CMK (cell line): ENCODE data around the gene SGPP1.
A peak's percentile ranks its signal among the peaks of the same experiment; 100 is the strongest.
"Not testable (repeated sequence)": the region's sequence is repeated elsewhere in the genome, so short reads cannot be mapped to it uniquely, and the experiment has no call there.

Experiments
- DNase-seq: peaks from one replicate; pipeline ENCODE4 v3.0.0-alpha.2; 2010; ENCODE audit warnings: low read depth

Gene SGPP1

DNA sequence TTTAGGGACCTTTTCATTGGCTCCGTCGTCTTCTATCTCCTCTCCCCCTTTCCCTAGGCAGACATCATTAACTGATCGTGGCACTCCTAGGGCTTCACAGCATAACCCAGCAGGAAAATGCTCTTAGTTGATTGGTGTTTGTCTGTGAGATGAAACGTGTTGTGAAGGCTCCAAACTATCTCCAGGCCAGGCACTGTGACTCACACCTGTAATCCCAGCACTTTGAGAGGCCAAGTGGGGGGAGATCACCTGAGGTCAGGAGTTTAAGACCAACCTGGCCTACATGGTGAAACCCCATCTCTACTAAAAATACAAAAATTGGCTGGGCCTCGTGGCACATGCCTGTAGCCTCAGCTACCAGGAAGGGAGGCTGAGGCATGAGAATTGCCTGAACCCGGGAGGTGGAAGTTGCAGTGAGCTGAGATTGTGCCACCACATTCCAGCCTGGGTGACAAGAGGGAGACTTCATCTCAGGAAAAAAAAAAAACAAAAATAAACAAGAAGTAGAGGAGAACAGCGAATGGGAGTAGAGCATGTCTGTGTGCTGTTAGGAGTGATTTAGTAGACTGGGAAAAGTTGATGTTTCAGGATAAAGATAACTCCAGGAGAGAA, 53.9 kb downstream of the SGPP1 start:
- no peak for DNase-seq

DNA sequence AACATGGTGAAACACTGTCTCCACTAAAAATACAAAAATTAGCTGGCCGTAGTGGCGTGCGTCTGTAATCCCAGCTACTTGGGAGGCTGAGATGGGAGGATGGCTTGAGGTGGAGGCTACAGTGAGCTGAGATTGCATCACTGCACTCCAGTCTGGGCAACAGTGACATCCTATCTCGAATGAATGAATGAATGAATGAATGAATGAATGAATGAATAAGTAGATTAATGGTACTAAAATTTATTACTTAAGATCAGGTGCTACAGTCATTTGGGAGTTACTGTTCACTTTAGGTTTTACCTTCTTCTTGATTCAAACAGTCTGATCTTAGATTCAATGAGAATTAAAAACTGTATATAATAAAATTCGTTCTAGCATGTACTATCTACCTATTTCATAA, 54.6 kb downstream of the SGPP1 start:
- no peak for DNase-seq

DNA sequence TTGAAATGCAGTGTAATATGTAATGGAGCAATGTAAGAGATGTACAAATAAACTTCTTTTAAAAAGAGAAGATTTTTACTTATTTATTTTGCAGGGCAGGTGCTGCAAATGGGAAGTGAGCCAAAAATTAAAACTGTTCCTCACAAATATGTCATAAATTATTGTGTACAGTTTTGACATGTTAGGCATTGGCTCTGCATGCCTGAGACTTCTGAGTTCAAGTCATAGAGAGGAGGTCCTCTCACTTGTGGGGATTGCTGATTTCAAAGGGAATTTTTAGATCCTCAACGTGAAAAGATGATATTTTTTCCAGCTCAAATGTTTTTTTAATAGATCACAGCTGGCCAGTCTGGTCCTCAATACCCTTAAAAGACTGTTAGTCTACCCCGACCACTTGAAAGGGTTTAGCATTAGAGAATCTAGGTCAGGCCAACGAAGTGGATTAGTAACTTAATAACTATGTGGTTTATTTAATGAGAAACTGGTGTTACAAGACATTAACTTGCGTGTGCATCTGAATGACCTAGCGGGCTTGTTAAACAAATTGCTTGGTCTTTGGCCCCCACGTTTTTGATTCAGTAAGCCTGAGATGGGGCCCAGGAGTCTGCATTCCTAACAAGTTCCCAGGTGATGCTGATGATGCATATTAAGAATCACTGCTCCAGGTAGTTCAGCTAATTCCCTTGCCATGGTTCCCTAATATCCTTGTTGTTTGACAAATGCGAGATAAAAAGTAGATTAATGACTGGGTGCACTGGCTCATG, 55.3 kb downstream of the SGPP1 start:
- DNase-seq = no peak

DNA sequence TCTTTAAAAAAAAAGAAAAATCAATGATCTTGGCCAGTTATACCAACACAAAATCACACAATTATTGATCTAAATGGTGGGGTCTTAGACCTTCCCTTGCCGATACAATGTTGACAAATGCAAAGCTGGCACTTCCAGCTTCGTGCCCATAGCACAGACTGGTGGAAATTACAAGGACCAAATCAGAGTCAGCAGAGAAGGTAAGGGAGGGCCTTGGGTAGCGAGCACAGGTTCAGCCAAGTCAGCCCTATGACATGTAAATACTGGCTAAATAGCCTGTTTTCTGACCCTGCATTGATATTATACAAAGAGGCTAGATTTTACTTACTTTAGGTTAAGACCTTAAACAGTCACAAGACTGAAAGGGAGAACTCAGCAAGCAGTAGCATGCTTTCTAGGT, 55.9 kb downstream of the SGPP1 start:
- DNase-seq = no peak

DNA sequence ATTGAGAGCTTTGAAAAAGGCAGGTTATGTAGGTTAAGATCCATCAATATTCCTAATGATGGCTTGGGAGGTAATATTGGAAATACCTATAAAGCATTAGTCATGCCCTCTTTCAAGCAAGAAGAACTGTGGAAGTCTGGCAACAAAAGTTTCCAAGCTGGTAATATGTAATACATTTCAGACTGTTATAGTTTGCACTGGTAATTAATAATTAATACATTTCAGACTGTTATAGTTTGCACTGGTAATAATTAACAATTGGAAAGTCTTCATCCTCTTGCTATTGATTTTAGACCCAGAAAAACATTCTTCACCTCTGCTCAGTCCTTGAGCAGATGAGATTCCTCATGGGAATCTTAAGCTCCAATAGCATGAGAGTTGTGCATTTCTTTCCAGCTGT, 57.2 kb downstream of the SGPP1 start:
- DNase-seq = no peak

DNA sequence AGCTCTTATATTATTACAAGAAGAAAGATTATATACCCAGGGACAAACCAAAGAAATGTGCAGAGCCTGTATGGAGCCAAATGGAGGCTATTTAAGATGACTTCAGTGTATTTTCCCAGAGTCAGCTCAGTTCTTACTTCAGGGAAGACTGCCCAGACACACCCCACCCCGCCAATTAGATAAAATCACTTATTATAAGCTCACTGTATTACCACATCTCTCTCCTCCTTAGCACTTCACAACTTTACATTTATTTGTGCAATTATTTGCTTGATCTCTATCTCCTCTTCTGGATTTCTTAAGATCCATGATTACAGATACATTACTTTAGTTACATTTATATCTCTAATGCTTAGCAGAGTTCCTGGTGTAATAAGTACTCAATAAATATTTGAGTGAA, 61.5 kb downstream of the SGPP1 start:
- DNase-seq = no peak

DNA sequence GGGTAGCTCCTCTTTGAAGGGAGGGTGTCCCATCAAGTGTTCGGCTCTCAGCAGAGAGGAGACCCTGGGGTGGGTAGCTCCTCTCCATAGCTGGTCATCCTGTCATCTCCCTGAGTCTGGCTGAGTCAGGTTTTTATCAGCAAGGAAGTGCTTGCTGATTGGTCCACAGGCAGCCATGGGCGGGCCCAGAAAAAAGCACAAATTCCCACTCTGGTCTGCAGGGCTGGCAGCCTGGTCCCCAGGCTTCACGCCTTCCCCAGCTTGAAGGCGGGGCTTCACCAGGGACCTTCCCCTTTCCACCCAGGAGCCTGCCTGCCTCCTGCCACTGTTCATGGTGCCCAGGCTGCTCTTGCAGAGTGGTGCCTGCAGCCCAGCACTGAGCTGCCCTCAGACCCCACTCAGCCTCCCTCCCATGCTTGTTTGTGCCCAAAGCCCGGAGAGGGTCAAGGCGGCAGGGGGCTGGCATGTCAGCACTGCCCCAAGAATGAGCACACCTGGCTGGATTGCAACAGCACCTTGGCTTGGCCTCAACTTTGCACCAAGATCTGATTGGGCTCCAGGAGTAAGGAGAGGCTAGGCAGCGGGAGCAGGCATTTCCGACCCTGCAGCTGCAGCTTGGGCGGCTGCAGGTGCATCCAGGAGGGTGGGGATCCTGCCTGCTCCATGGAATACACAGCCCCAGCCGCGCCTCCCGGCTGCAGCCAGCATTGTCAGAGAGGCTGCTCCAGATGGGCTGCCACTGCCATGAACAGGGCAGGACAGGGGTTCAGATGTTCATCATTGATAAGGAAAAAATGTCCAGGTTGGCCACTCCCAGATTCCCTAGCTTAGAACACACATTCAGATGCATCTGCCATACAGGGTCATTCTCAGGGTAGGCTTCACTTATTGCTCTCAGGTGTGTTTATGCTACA, 64.2 kb downstream of the SGPP1 start:
- no peak for DNase-seq

DNA sequence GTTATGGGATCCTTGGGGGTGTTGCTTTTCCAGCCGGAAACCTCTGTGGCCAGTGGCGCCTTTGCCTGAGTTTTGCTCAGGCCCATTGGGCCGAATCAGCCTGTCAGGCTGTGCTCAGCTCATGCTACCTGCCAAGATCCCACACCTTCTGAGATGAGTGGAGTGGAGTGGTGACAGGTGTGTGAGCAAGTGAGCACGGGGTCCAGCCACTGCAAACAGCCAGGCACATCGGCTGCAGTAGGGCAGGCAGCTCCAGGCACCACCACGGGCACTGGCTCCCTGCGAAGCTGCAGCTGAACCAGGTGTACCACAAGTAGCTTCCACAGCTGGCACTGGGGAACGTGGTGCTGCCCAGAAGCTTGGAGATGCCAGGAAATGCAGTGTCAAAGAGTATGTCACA, 65.1 kb downstream of the SGPP1 start:
- DNase-seq = no peak

DNA sequence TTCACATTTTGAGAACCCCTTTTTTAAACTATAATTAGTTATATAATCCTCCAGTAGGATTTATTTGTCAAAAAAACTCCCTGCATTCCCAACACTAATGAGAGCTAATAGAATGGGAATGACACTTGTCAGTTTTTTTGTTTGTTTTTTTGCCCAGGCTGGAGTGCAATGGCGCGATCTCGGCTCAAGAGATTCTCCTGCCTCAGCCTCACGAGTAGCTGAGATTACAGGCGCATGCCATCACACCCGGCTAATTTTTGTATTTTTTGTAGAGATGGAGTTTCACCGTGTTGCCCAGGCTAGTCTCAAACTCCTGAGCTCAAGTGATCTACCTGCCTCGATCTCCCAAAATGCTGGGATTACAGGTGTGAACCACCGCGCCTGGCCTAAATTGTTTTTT, 66.0 kb downstream of the SGPP1 start:
- DNase-seq = not testable (repeated sequence)

DNA sequence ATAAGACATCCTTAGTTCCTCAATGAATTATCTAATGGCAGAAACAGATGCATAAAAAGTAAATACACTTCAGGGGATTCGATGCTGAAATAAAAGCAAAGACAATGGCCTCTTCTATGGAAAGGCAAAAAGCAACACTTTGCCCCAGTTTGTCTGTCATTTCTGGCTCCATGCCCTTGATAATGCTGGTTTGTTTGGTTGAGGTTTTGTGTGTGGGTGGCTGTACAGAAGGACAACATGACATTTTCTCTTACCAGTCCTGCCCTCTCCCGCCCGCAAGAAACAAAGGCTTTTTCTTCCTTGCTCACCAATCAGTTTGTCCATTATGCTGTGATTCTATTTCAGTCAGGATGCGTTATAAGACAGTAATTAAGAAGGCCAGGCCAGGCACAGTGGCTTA, 68.1 kb downstream of the SGPP1 start:
- DNase-seq = no peak

DNA sequence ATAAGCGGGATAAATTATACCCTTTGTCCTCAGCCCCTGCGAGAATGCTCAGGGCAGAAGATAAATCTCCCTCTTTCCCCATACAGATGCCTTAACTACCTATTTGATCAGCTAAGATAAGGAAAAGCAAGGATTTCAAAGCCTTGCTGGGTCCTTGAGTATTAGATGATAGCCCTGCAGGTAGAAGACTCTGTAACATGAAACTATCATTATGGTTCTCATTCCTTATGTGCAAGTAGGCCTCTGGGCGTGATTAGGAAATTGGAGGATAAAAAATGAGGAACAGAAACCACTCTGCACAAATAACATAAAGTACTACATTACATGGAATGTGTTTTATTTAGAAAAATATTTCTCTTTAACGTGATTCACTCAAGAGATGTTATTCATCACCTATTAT, 71.7 kb downstream of the SGPP1 start:
- no peak for DNase-seq

DNA sequence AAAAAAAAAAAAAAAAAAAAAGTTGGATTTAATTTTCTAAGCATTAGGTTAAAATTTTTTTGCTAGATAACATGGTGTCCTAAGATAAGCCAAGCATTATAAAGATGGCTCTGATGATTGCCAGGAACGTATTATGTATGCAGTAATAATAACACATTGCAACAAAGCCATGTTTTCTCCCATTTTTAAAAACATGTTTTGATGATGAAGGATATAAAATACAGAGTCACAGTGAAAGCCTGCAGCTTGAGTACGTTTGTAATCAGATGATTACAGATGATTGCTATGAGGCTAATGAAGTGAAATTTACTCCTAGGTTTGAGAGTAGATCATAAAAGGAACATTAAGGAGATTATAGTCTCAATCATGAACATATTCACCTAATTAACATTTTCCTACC, 72.9 kb downstream of the SGPP1 start:
- no peak for DNase-seq

DNA sequence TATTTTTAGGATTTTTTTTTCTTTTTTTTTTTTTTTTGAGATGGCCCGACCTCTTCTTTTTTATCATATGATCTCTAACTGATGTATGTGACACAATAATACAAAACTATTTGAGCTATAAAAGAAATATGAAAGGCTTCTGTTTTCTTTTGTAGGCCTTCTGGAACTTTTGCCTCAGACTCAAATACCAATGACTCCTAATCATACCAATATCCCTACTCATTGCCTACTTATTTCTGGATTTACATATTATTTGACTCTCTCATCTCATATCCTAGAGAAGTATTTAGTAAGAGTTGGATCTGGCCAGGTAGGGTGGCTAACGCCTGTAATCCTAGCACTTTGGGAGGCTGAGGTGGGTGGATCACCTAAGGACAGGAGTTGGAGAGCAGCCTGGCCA, 73.5 kb downstream of the SGPP1 start:
- no peak for DNase-seq

DNA sequence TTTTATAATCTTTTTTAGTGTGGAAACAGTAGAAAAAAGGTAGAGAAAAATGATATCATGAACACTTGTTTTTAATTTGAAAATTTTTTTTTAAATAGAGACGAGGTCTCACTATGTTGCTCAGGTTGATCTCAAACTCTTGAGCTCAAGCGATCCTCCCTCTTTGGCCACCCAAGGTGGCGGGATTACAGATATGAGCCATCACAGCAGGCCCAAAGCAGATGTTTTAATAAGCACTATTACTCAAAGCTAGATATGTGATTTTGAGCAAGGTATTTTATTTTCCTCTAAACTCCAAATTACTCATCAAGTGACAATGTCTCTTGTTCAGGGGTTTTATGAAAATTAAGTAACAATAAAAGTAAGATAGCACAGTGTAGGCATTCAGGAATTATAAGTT, 75.5 kb downstream of the SGPP1 start:
- DNase-seq = no peak

DNA sequence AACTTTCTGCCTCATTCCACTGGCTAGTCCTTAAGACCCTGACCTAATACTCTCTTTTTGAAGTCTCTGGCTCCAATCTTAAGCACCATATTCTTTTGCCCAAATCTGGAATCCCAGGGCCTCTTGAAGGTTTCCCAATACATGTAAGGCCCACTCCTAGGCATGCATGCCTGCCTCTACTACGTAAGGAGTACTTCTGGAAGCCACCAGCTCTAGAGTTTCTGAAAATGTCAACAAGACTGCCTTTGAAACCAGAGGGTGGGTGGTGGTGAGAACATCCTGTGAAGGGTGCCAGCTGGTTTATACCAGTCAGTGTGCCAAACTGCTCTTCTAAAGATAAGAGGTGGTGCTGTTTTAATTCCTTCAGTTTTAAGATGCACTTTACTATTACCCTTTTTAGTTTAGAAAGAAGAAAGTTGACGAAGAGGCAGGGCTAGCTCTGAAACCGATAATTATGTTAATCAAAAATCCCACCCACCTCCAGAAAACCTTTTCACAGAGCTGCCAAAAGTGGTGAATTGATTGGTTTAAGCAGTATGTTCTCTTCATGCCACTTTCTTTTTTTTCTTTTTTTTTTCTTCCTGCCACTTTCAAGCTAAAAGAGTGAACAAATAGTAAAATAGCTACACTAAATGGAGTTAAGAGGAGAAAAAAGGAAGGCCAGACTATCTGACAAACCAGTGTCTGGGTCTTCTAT, 77.5 kb downstream of the SGPP1 start:
- DNase-seq = no peak

DNA sequence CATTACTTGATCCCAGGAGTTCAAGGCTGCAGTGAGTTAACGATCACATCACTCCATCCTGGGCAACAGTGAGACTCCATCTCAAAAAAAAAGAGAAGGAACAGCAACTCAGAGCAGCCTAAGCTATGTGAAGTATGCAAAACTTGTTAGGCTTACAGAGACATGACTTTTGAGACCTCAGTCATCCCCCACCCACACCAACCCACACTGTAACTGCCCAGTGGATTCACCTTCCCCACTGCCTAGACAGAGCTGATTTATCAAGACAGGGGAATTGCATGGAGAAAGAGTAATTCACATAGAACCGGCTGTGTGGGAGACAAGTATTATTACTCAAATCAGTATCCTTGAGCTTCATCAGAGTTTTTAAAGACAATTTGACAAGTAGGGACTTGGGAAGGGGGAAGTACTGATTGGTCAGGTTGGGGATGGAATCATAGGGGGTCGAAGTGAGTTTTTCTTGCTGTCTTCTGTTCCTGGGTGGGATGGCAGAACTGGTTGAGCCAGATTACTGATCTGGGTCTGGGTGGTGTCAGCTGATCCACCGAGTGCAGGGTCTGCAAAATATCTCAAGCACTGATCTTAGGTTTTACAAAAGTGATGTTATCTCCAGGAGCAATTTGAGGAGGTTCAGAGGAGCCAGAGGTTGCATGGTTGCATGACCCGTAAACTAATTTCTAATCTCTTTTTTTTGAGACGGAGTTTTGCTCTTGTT, 80.0 kb downstream of the SGPP1 start:
- no peak for DNase-seq

DNA sequence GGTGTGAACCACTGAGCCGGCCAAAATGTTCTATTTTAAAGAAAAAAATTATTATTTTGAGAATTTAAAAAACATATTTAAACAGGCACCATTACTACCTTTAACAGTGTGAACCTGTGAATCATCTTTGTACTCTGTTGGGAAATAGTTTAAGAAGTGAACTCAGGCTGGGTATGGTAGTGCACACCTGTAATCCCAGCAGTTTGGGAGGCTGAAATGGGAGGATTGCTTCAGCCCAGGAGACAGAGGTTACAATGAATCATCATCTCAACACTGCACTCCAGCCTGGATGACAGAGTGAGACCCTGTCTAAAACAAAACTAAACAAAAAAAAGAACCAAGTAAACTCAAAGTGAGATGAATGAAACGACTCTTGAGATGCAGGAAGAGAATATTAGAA, 83.1 kb downstream of the SGPP1 start:
- no peak for DNase-seq

DNA sequence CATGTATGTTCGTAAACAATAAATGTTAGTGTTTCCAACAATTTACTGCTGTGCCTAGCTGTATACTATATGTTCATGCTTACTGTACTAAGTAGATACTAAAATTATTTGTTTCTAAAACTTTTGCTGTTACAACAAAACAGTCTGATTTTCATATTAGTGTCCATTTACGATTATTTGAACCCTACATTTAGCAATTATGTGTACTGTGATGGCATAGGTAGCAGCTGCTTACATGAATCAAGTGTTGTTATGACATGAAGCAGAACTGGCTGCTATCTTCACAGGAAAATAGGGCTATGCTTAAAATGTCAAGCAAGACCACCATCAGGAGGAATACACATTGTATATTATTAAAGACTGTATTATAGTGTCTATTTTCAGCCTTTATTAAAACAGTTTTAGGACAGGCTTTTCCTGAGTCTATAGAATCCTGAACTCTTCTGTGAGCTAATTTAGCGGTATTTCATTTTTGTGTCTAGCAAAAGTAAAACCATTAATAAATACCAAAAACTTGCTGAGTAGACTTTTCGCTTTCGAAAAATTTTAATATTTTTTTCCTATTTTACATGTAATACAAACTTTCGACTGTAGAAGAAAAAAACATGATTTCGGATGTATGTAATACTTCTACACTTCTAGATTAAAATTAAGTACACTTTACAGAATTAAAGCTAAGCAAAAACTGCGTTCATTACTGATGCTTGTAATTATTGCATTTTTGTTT, 85.0 kb downstream of the SGPP1 start:
- DNase-seq = no peak

DNA sequence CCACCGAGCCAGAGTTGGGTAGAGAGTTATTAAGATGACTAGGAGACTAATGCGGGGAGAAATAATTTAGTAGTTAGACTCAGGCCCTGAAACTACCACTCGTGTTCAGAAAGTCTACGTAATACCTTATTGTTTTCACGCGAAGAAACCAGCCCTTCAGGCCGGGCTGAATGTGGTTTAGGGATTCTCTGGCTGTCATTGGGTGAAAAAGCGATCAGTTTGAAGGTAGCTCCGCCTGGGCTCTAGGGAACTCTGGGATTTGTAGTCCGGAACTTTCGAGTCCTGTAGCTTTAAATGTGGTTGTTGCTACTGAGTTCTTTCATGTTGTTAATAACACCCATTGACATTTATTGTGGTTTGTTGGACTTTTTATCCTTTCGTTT, 85.6 kb downstream of the SGPP1 start:
- DNase-seq = peak; percentile 81

DNA sequence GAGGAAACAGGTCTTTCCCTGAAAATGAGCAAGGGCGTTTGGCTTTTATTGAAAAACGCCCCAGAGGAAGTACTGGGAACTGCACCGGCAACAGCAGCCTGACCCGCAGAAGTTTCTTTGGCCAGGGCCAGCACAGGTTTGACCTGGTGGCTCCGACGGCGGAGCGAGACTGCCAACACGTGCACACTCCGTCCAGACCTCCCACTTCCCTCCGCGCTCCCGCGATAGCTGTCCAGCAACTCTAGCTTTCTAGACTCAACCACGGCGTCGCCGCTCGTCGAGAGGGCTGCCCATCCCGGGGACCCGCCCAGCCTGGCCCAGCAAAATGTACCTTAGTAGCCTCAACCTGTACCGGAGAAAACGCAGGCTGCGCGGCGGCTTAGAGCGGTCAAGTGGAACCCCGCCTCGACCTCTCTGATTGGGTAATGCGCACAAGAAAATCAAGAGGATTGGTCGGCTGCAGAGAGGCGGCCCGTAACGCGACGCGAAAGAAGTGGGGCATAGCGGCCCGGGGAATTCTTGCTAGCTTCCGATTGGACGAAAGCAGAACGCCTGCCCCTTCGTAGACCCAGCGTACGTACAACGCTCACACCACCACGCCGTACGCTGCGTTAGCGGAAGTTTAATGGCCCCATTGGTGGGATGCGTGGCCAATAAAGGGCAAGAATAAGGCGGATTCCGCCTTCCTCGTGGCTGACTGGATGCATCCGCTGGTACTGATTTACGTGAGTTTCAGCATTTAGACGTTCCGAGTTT, 86.2 kb downstream of the SGPP1 start, which contains the start of gene WDR89:
TSS of gene WDR89 (minus strand) at position 399 of the 756 bp plus-strand sequence. CDS start 41,929 bp downstream, outside the sequence.
- DNase-seq = peak; percentile 92
